Endothelial cell of umbilical vein (primary cell): ENCODE measurements around the gene ST8SIA1. TPM values are rescaled to one million over a fixed set of nuclear protein-coding genes. Genes with fewer than 3 reads are reported as not detected.

Experiments used
- BruUV-seq: library from RNA; stranded (reverse); fragments of 400-500 nt; replicated peaks from 2 replicates; lab custom pipeline; 2021; lab: Mats Ljungman, UMichigan
- CTCF ChIA-PET: fragments of 300-600, 350-600 bp; sonication (Branson Sonifier 250); formaldehyde crosslinking; loops from one replicate; lab custom pipeline; 2021; ENCODE audit warnings: antibody characterized with exemption, inconsistent platforms; lab: Charles Lee
- POLR2A ChIA-PET: fragments of 300-600, 350-600 bp; sonication (Branson Sonifier 250); formaldehyde crosslinking; loops from one replicate; lab custom pipeline; 2021; ENCODE audit warnings: antibody characterized with exemption, inconsistent platforms; lab: Charles Lee
- DNase-seq: peaks from one replicate; pipeline ENCODE4 v3.0.0-alpha.2; 2011; ENCODE audit warnings: low read depth, low spot score
- FAIRE-seq: peaks from 2 replicates; lab custom pipeline; 2011; peaks lifted over from hg19 to GRCh38; lab: Jason Lieb, UNC
- H2AFZ ChIP-seq: 2 replicates; pipeline ENCODE4 v1.6.0; 2012; ENCODE audit warnings: low read depth, low read length, control low read depth, inconsistent platforms
- H3K27ac ChIP-seq: 2 replicates; pipeline ENCODE4 v1.5.1; 2011; ENCODE audit warnings: low read depth, mild to moderate bottlenecking, control low read depth, low read length, moderate library complexity; ENCODE audit not compliant: insufficient read depth
- H3K27me3 ChIP-seq, 2 experiments: 2 replicates each; pipeline versions ENCODE4 v1.6.0 to v1.6.1; 2011; ENCODE audit warnings: low read length in 2 of 2, mixed read lengths in 1 of 2; ENCODE audit not compliant: control insufficient read depth in 2 of 2, insufficient read depth in 2 of 2
- H3K36me3 ChIP-seq, 2 experiments: 2 replicates in 1 of 2; 3 replicates in 1 of 2; pipeline ENCODE4 v1.5.1; 2011; ENCODE audit warnings: low read length in 2 of 2, mild to moderate bottlenecking in 1 of 2, moderate library complexity in 1 of 2; ENCODE audit not compliant: control insufficient read depth in 2 of 2, insufficient read depth in 2 of 2; ENCODE audit errors: extremely low read depth in 1 of 2
- H3K4me1 ChIP-seq: 3 replicates; pipeline ENCODE4 v1.5.1; 2011; ENCODE audit warnings: mild to moderate bottlenecking, low read length; ENCODE audit not compliant: control insufficient read depth, insufficient read depth; ENCODE audit errors: extremely low read depth
- H3K4me2 ChIP-seq: 2 replicates; pipeline ENCODE4 v1.6.1; 2011; ENCODE audit warnings: low read length, control low read depth, mixed read lengths; ENCODE audit not compliant: insufficient read depth
- H3K4me3 ChIP-seq, 3 experiments: fragments of 200-600 bp in 1 of 3; sonication (generic), shearing (Covaris generic) in 1 of 3; replicated peaks in 1 of 3; 2 replicates each; pipeline ENCODE4 v1.5.1; 2011 to 2016; ENCODE audit warnings: control low read depth in 3 of 3, low read length in 3 of 3, mild to moderate bottlenecking in 2 of 3, inconsistent platforms in 1 of 3, low read depth in 1 of 3, moderate library complexity in 1 of 3; ENCODE audit not compliant: insufficient read depth in 1 of 3
- H3K79me2 ChIP-seq: 2 replicates; pipeline ENCODE4 v1.6.0; 2012; ENCODE audit warnings: low read length, inconsistent platforms; ENCODE audit not compliant: control insufficient read depth, insufficient read depth
- H3K9ac ChIP-seq: replicated peaks from 2 replicates; pipeline ENCODE3; 2011; ENCODE audit warnings: low read length, control low read depth; ENCODE audit not compliant: insufficient read depth; ENCODE audit errors: extremely low read depth
- H3K9me1 ChIP-seq: replicated peaks from 3 replicates; pipeline ENCODE4 v1.6.0; 2011; ENCODE audit warnings: mild to moderate bottlenecking, low read length; ENCODE audit not compliant: control insufficient read depth, insufficient read depth; ENCODE audit errors: extremely low read depth
- H3K9me3 ChIP-seq: replicated peaks from 2 replicates; pipeline ENCODE4 v1.5.1; 2012; ENCODE audit warnings: low read length, inconsistent platforms; ENCODE audit not compliant: control insufficient read depth, insufficient read depth
- H4K20me1 ChIP-seq: replicated peaks from 2 replicates; pipeline ENCODE3; 2011; ENCODE audit warnings: mild to moderate bottlenecking, low read length; ENCODE audit not compliant: control insufficient read depth, insufficient read depth; ENCODE audit errors: extremely low read depth
- EZH2 ChIP-seq: IDR thresholded peaks from 2 replicates; pipeline ENCODE4 v1.6.1; 2012; ENCODE audit warnings: borderline replicate concordance, low read depth, mild to moderate bottlenecking, moderate library complexity, low read length, inconsistent platforms; ENCODE audit not compliant: severe bottlenecking
- FOS ChIP-seq: IDR thresholded peaks from 2 replicates; pipeline ENCODE4 v1.6.1; 2011; ENCODE audit warnings: mild to moderate bottlenecking, low read length, moderate library complexity, borderline replicate concordance; ENCODE audit not compliant: insufficient read depth
- GATA2 ChIP-seq: IDR thresholded peaks from 2 replicates; pipeline ENCODE4 v1.7.0; 2011; ENCODE audit warnings: low read depth, mild to moderate bottlenecking, moderate library complexity, mixed read lengths, low read length; ENCODE audit not compliant: insufficient read length, insufficient read depth
- JUN ChIP-seq: IDR thresholded peaks from 2 replicates; pipeline ENCODE4 v1.6.1; 2011; ENCODE audit warnings: borderline replicate concordance, low read depth; ENCODE audit not compliant: insufficient read length, insufficient read depth
- MYC ChIP-seq: IDR thresholded peaks from one replicate; pipeline ENCODE4 v1.6.1; 2011; ENCODE audit warnings: mild to moderate bottlenecking, low read depth, low read length
- POLR2A ChIP-seq: IDR thresholded peaks from 2 replicates; pipeline ENCODE4 v1.6.1; 2012; ENCODE audit warnings: low read depth, mild to moderate bottlenecking, control low read depth, low read length
- POLR2AphosphoS5 ChIP-seq: IDR thresholded peaks from 2 replicates; pipeline ENCODE4 v1.6.1; 2012; ENCODE audit warnings: low read depth, mild to moderate bottlenecking, control low read depth, low read length, moderate library complexity; ENCODE audit not compliant: insufficient read depth
- dilution Hi-C: fragments of 300-500 bp; cut with MboI; formaldehyde crosslinking; loops from one replicate; pipeline ENCODE4 v1.15.0; 2019; ENCODE audit warnings: low sequenced_read_pairs; ENCODE audit not compliant: extremely low pct_ligation_motif_present
- intact Hi-C: fragments of 100-400 bp; cut with micrococcal nuclease; formaldehyde crosslinking; loops from one replicate; pipeline ENCODE4 v1.10.0; 2022
- polyA plus RNA-seq, 4 experiments: library from polyadenylated mRNA; depleted of rRNA in 3 of 4; stranded (reverse) in 3 of 4; unstranded in 1 of 4; fragments of >200 nt; gene quantifications; 2 replicates each; pipeline versions ENCODE4 v1.2.1 to v1.2.3, GENCODE V29; 2011 to 2012; ENCODE audit warnings: missing spikeins in 1 of 4
- total RNA-seq: library from RNA; stranded (reverse); gene quantifications from 2 replicates; pipeline ENCODE4 v1.2.3, GENCODE V29; 2021
- TF ChIP-seq, protein P1 (sequence below): IDR thresholded peaks from 2 replicates; pipeline ENCODE4 v1.6.1; 2011; ENCODE audit not compliant: insufficient read depth, insufficient read length
- TF ChIP-seq, protein P2 (sequence below), 2 donors: IDR thresholded peaks; 1 replicate in 1 of 2; 2 replicates in 1 of 2; pipeline ENCODE4 v1.5.1; 2011; ENCODE audit warnings: low read length in 2 of 2, mild to moderate bottlenecking in 2 of 2, moderate library complexity in 2 of 2, control low read depth in 1 of 2, inconsistent platforms in 1 of 2, low read depth in 1 of 2; ENCODE audit not compliant: insufficient read depth in 1 of 2; ENCODE audit errors: extremely low read depth in 1 of 2

The ST8SIA1 gene
- total and polyA plus RNA-seq, 2 donors (not counting 3 experiments of a cell fraction or from before 2014, with no cell fraction given) = not detected

DNA sequence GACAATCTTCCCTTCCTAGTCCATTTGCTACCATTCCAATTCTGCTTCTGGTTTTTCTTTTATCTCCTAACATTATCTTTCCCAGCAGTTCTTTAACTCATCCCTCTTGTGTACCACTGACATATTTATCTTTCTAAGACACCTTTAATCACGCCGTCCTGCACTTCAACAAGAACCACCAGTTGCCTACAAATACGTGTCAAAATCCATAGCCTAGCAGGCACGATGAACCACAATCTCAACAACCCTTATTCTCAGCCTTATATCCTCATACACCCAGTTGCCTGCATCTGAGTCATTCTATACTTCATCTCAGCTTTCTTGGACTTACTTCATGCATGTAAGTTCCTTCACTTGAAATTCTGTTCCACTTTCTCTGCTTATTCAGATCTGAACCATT lies 16.4 kb upstream of the ST8SIA1 start:
- POLR2A ChIA-PET = no interaction called here
- FAIRE-seq = no peak

More for the DNA sequence above, 16.4 kb upstream of the ST8SIA1 start:
- H3K9me3 ChIP-seq = no peaks in the 10 kb centered on the region
- H2AFZ ChIP-seq = no peak overlapping the region
- H4K20me1 ChIP-seq = no peaks in the 10 kb centered on the region
- dilution Hi-C loops (no loop called here), intact Hi-C loops (no loop called here)
- no peak overlapping the region for H3K4me3 ChIP-seq
- no peak overlapping the region for H3K9ac ChIP-seq
- BruUV-seq = no TSS peak
- H3K27me3 ChIP-seq = peaks cover 0 to 2% of the 10 kb centered on the region in 2 experiments
- H3K27ac ChIP-seq = no peak overlapping the region
- no peak for TF ChIP-seq EZH2
- no peak for TF ChIP-seq JUN
- no peak for TF ChIP-seq MYC
- TF ChIP-seq GATA2 = no peak
- TF ChIP-seq, protein P1, sequence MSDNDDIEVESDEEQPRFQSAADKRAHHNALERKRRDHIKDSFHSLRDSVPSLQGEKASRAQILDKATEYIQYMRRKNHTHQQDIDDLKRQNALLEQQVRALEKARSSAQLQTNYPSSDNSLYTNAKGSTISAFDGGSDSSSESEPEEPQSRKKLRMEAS = no peak
- TF ChIP-seq, protein P2, sequence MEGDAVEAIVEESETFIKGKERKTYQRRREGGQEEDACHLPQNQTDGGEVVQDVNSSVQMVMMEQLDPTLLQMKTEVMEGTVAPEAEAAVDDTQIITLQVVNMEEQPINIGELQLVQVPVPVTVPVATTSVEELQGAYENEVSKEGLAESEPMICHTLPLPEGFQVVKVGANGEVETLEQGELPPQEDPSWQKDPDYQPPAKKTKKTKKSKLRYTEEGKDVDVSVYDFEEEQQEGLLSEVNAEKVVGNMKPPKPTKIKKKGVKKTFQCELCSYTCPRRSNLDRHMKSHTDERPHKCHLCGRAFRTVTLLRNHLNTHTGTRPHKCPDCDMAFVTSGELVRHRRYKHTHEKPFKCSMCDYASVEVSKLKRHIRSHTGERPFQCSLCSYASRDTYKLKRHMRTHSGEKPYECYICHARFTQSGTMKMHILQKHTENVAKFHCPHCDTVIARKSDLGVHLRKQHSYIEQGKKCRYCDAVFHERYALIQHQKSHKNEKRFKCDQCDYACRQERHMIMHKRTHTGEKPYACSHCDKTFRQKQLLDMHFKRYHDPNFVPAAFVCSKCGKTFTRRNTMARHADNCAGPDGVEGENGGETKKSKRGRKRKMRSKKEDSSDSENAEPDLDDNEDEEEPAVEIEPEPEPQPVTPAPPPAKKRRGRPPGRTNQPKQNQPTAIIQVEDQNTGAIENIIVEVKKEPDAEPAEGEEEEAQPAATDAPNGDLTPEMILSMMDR (IDR thresholded peaks at IDR 0.05; ENCODE audit: extremely low read depth in 1 of 2, insufficient read depth in 1 of 2, low read depth in 1 of 2, low read length in 2 of 2) = no peak
- TF ChIP-seq POLR2A = no peak
- TF ChIP-seq POLR2AphosphoS5 = no peak
- no peak for TF ChIP-seq FOS
- H3K79me2 ChIP-seq = no peaks in the 10 kb centered on the region
- H3K4me2 ChIP-seq = no peak overlapping the region
- no peak for DNase-seq
- no peaks in the 10 kb centered on the region for H3K9me1 ChIP-seq
- no peaks in the 10 kb centered on the region for H3K36me3 ChIP-seq
- CTCF ChIA-PET = no interaction called here
- H3K4me1 ChIP-seq = no peaks in the 10 kb centered on the region
